Pulmonary artery endothelial cell (primary cell): ENCODE data around the gene C12orf76. TPM values are rescaled to one million over a fixed set of nuclear protein-coding genes. Genes with fewer than 3 reads are reported as not detected.

Source experiments
- DNase-seq: peaks from one replicate; pipeline ENCODE4 v3.0.0-alpha.2; 2011; ENCODE audit warnings: low read depth, low spot score
- total RNA-seq: library from RNA; depleted of rRNA; stranded (reverse); fragments of >200 nt; gene quantifications from 2 replicates; pipeline ENCODE4 v1.2.3, GENCODE V29; 2014

C12orf76 gene
- total RNA-seq, 1 donor from 2014 or later, result 17.2 TPM

DNA sequence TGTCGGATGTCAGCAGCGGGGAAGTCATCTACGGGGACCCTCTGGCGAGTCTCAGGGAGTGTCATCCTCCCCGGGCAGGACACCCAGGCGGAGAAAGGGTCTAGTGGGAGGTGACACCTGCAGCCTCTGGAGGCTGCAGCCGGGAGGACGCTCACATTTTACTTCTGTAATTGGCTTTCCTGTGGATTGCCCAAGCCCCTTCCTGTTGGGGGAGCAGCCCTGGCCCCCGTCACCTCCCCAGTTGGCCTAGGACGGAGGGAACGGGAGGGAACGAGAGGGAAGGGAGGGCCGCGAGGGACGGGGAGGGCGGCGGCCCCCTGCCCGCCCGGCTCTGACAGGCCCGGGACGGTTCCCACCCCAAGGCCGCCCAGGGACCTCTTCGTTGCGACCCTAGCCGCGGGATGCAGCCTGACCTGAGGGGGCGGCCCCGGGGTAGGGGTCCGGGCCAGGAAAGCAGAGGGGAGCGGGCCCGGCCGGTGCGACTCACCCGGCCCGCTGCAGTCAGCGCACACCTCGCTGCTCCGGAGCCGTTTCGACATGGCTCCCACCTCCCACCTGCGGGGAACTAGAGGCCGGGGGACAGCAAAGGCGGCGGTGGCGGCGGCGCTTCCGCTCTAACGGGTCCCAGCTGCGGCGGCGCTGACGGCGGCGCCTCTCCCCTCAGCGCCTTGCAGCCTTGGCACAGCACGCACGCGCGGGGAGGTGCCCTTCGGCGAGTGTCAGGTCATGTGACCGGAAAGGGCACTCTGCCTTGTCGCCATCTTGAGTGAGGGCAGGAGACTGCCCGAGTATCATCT lies 52.4 kb downstream of the C12orf76 start, which contains the start of gene GIT2:
Gene GIT2, minus strand, starts transcription at position 683 of the 797 bp plus-strand sequence. Its CDS starts 144 bp downstream, at position 539.
- DNase-seq, result peak; percentile 60

- no peak for DNase-seq
Measured at GRCh38 chr12:109995361-109995685, 53.0 kb downstream of the C12orf76 start.

GRCh38 chr12:109994401-109995175 lies 53.7 kb downstream of the C12orf76 start:
- no peak for DNase-seq

DNA sequence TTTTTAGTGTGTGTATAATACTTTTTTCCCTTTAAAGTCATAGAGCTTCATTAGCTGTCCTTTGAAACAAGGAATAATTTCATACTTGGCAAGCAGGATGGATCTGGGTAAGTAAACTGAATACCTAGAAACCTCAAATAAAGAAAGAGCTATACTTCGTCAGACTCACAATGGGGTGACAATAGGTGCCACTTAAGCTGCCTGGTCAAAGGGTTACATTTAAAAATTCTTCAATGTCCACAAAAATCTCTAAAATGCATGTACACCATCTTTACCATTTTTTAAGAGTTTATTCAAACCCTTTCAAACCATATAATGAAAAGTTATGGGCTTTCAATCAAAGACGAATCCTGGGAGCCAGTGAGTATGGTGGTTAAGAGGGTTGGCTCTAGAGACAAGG lies 55.2 kb downstream of the C12orf76 start:
- DNase-seq, result no peak

- no peak for DNase-seq
Measured at GRCh38 chr12:109991586-109991985, 56.7 kb downstream of the C12orf76 start.

Other genes starting within 250 kb of the C12orf76 start
- 0.92 and 1.7 TPM in 2 replicates for gene TRPV4, start 215.1 kb downstream of the C12orf76 start, total RNA-seq
- 66.0 and 66.3 TPM in 2 replicates for gene GLTP, start 168.0 kb downstream of the C12orf76 start, total RNA-seq
- gene TCHP, start 148.2 kb downstream of the C12orf76 start, total RNA-seq, result 11.6 and 15.1 TPM in 2 replicates
- 41.9 and 54.7 TPM in 2 replicates for gene GIT2, start 52.2 kb downstream of the C12orf76 start, total RNA-seq
- 32.1 and 41.9 TPM in 2 replicates for gene ANKRD13A, start 49.1 kb downstream of the C12orf76 start, total RNA-seq
- gene IFT81, start 75.8 kb upstream of the C12orf76 start, total RNA-seq, result 8.2 and 8.4 TPM in 2 replicates
- 117 and 158 TPM in 2 replicates for gene ATP2A2, start 232.7 kb upstream of the C12orf76 start, total RNA-seq